ENCODE results near the gene ALKBH8. TPM values are rescaled to one million over a fixed set of nuclear protein-coding genes. Genes with fewer than 3 reads are reported as not detected.
"Not testable (repeated sequence)": the region's sequence is repeated elsewhere in the genome, so short reads cannot be mapped to it uniquely, and the experiment has no call there.

ALKBH8 gene
- total and polyA plus RNA-seq, 7 donors = 4.2 to 23.8 (median 7.7) TPM

DNA sequence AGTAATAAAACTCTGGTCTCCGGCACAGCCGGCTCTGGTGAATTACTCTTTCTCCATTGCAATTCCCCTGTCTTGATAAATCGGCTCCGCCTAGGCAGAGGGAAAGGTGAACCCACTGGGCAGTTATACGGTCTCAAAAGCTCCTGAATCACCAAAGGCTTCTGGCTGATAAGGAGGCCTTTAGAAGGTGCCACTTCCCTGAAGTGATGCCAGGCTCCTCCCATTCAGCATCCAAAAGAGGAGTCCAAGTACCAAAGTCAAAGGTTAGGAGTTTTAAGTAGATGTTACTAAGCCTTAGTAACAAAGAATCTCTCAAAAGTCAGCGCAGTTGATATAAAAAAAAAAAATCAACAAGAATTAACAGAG lies 11.8 kb upstream of the ALKBH8 start:
- WGBS, 3 donors = 74 to 84% (median 79%) methylated on average over 6 of the region's 6 CpGs
- H3K27ac ChIP-seq = no peak overlapping the region
- ATAC-seq (no peak), DNase-seq (no peak)
- TF ChIP-seq, protein P1, sequence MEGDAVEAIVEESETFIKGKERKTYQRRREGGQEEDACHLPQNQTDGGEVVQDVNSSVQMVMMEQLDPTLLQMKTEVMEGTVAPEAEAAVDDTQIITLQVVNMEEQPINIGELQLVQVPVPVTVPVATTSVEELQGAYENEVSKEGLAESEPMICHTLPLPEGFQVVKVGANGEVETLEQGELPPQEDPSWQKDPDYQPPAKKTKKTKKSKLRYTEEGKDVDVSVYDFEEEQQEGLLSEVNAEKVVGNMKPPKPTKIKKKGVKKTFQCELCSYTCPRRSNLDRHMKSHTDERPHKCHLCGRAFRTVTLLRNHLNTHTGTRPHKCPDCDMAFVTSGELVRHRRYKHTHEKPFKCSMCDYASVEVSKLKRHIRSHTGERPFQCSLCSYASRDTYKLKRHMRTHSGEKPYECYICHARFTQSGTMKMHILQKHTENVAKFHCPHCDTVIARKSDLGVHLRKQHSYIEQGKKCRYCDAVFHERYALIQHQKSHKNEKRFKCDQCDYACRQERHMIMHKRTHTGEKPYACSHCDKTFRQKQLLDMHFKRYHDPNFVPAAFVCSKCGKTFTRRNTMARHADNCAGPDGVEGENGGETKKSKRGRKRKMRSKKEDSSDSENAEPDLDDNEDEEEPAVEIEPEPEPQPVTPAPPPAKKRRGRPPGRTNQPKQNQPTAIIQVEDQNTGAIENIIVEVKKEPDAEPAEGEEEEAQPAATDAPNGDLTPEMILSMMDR (IDR thresholded peaks at IDR 0.05) = no peak
- H3K4me1 ChIP-seq = no peaks in the 10 kb centered on the region
- intact Hi-C loops (cut with DNase I) = loop anchor here (2.0 to 5.0 kb wide), 3 partner anchors 110 to 193 kb away; no protein-coding TSS in a partner anchor
- H3K27me3 ChIP-seq (ENCODE audit: insufficient read depth in 3 of 3, low read length in 2 of 3) = no peaks in the 10 kb centered on the region
- H3K36me3 ChIP-seq (ENCODE audit: insufficient read depth in 1 of 2, low read depth in 1 of 2) = no peaks in the 10 kb centered on the region
- no peaks in the 10 kb centered on the region for H3K9me3 ChIP-seq
- no peak overlapping the region for H3K4me3 ChIP-seq

DNA sequence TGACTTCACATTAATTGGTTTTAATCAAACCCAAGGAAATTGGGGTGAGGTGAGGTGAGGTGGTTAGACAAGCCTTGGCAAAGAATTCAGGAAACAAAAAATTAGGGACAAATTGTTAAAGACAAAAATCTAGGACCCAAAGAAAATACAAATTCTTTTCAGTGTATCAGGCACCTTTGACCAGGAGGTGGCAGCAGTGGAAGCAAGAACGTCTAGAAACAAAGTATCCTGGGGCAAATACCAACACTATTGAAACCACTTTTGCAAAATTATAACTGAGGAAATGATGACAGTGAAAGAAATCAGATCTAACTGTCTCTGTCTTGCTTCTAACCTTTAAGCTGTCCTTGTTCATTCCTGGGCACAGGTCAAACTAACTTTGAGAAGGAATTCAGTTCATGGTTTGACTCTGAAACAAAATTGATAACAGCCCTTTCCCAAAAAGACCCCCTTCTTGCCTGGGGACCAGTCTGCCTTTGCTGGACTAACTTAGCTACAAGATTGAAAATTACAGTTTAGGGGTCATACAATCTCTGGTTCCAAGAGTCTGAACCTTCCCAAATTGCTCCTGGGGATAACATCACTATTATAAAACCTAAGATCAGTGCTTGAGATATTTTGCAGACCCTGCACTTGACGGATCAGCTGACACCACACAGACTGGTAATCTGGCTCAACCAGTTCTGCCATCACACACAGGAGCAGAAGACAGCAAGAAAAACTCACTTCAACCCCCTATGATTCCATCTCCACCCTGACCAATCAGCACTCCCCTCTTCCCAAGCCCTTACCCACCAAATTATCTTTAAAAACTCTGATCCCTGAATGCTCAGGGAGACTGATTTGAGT lies 11.2 kb upstream of the ALKBH8 start:
- H3K27me3 ChIP-seq (ENCODE audit: insufficient read depth in 3 of 3, low read length in 2 of 3); H3K9me3 ChIP-seq; H3K4me3 ChIP-seq; H3K27ac ChIP-seq; H3K36me3 ChIP-seq (ENCODE audit: insufficient read depth in 1 of 2, low read depth in 1 of 2); H3K4me1 ChIP-seq: not testable (repeated sequence)
- peak in 2 of 4 donors; percentile 51 to 65 for ATAC-seq
- TF ChIP-seq, protein P1 (IDR thresholded peaks at IDR 0.05) = peak; percentile 77
- WGBS, 3 donors = 36 to 38% (median 37%) methylated on average over 2 of the region's 2 CpGs
- intact Hi-C loops (cut with DNase I) = loop anchor here (2.0 to 5.0 kb wide), 3 partner anchors 111 to 194 kb away; no protein-coding TSS in a partner anchor
- peak; percentile 42 to 56 for DNase-seq

DNA sequence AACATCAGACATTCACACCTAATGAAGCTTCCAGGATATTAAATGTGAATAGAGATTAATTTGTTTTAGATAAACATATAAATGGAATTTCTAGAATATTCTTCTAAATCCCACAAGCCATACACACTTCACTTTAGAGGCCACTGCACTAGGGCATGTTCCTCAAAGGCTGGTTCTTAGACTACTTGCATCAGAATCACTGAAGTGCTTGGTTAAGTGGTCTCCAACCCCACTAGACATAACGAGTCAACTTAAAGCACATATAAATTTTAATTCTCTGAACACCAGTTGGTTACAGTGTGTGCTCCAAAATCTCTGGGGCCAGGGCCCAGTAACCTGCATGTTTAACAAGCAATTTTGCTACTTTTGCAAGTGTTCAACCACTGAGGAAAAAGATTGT lies 7.9 kb upstream of the ALKBH8 start:
- ATAC-seq = no peak
- WGBS, 3 donors = 53 to 73% (median 55%) methylated on average over 1 of the region's 1 CpG

DNA sequence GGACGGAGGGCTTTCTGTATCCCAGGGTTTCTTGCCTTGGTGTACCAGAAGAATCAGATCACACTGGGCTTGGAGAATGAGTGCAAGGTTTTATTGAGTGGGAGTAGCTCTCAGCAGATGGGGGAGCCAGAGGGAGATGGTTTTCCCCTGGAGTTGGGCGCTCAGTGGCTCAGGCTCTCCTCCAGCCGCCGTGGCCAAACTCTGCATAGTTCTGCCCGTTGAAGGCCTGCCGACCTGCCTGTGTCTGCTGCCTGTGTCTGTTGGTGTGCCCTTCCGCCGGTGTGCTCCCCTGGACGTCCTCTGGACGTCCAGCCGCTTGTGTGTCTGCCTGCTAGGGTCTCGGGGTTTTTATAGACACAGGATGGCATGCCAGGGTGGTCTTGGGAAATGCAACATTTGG lies 4.5 kb upstream of the ALKBH8 start:
- DNase-seq (no peak), ATAC-seq (no peak)
- peaks cover 4% of the 10 kb centered on the region for H3K4me1 ChIP-seq
- WGBS, 3 donors = 86 to 90% (median 87%) methylated on average over 12 of the region's 12 CpGs
- H3K27me3 ChIP-seq (ENCODE audit: insufficient read depth in 3 of 3, low read length in 2 of 3) = no peaks in the 10 kb centered on the region
- no peaks in the 10 kb centered on the region for H3K9me3 ChIP-seq
- TF ChIP-seq, protein P1 (IDR thresholded peaks at IDR 0.05) = no peak
- intact Hi-C loops (cut with DNase I) = no loop called here
- H3K4me3 ChIP-seq = no peak overlapping the region
- no peaks in the 10 kb centered on the region for H3K36me3 ChIP-seq (ENCODE audit: insufficient read depth in 1 of 2, low read depth in 1 of 2)
- no peak overlapping the region for H3K27ac ChIP-seq

More for the DNA sequence above, 7.9 kb upstream of the ALKBH8 start:
- Histone ChIP-seq H3K4me1 (no peaks in the 10 kb centered on the region), H3K27me3 (ENCODE audit: insufficient read depth in 3 of 3, low read length in 2 of 3) (no peaks in the 10 kb centered on the region), H3K9me3 (no peaks in the 10 kb centered on the region), H3K27ac (no peak overlapping the region), H3K4me3 (no peak overlapping the region), H3K36me3 (ENCODE audit: insufficient read depth in 1 of 2, low read depth in 1 of 2) (no peaks in the 10 kb centered on the region)
- DNase-seq = no peak
- TF ChIP-seq, protein P1 (IDR thresholded peaks at IDR 0.05) = no peak
- intact Hi-C loops (cut with DNase I) = no loop called here
